HG03558 (cell line): ENCODE results near the gene TBCD.

Experiments used
- ATAC-seq: cut with Tn5 transposase; IDR thresholded peaks from one replicate; pipeline ENCODE4 v1.9.1; 2021; ENCODE audit warnings: moderate number of reproducible peaks; ENCODE audit not compliant: unreplicated experiment; ENCODE audit errors: extremely low read depth

TBCD gene

GRCh38 chr17:82876602-82877379 is 124.9 kb downstream of the TBCD start:
- no peak for ATAC-seq

- no peak for ATAC-seq
Measured at GRCh38 chr17:82878527-82878926, 126.7 kb downstream of the TBCD start.

GRCh38 chr17:82879241-82879640 is 127.4 kb downstream of the TBCD start:
- ATAC-seq, result no peak

GRCh38 chr17:82880620-82881323 is 128.9 kb downstream of the TBCD start:
- no peak for ATAC-seq

GRCh38 chr17:82881324-82881823 is 129.5 kb downstream of the TBCD start:
- no peak for ATAC-seq

- ATAC-seq, result no peak
Measured at GRCh38 chr17:82881900-82882714, 130.2 kb downstream of the TBCD start.

- no peak for ATAC-seq
Measured at GRCh38 chr17:82882715-82883418, 131.0 kb downstream of the TBCD start.

GRCh38 chr17:82883419-82884031 is 131.7 kb downstream of the TBCD start:
- ATAC-seq, result no peak

GRCh38 chr17:82884341-82884969 is 132.6 kb downstream of the TBCD start:
- no peak for ATAC-seq

- no peak for ATAC-seq
Measured at GRCh38 chr17:82884970-82885353, 133.1 kb downstream of the TBCD start.

- no peak for ATAC-seq
Measured at GRCh38 chr17:82887255-82888164, 135.6 kb downstream of the TBCD start.

GRCh38 chr17:82888583-82889495 is 137.0 kb downstream of the TBCD start:
- no peak for ATAC-seq

GRCh38 chr17:82889496-82890338 is 137.9 kb downstream of the TBCD start:
- ATAC-seq, result no peak

- no peak for ATAC-seq
Measured at GRCh38 chr17:82890339-82890730, 138.5 kb downstream of the TBCD start.

- ATAC-seq, result no peak
Measured at GRCh38 chr17:82890926-82891678, 139.2 kb downstream of the TBCD start.

- no peak for ATAC-seq
Measured at GRCh38 chr17:82891911-82892310, 140.0 kb downstream of the TBCD start.
